ENCODE measurements around the gene TMEM184C.

- TF ChIP-seq POLR2A (IDR thresholded peaks at IDR 0.05) (no peak), CTCF (IDR thresholded peaks at IDR 0.05) (no peak)
These were observed 15.9 kb downstream of the TMEM184C start for GRCh38 chr4:147633113-147633512.
